ENCODE measurements around the gene ZAP70. TPM values are rescaled to one million over a fixed set of nuclear protein-coding genes. Genes with fewer than 3 reads are reported as not detected.
A peak's percentile ranks its signal among the peaks of the same experiment; 100 is the strongest.

ZAP70 gene
- total and polyA plus RNA-seq, 10 donors: 35.2 to 96.1 (median 62.2) TPM

GRCh38 chr2:97728091-97728731, 14.8 kb downstream of the ZAP70 start:
- intact Hi-C loops (cut with DNase I; ENCODE audit: low total_unique reads): no loop called here
- Histone ChIP-seq H3K36me3 (peaks cover 0 to 73% (median 3%) of the 10 kb centered on the region in 6 donors), H3K4me3 (no peak overlapping the region), H3K27me3 (replicated peaks in 1 of 7) (no peaks in the 10 kb centered on the region), H3K4me1 (peaks cover 0 to 64% (median 0%) of the 10 kb centered on the region in 6 donors), H3K9me3 (peaks cover 0 to 12% (median 9%) of the 10 kb centered on the region in 8 donors), H3K27ac (peak overlapping the region in 1 of 8 donors; percentile 22)
- TF ChIP-seq POLR2AphosphoS5 (IDR thresholded peaks at IDR 0.05): no peak
- no peak for TF ChIP-seq CTCF (IDR thresholded peaks at IDR 0.05 in 8 of 11, conservative IDR thresholded peaks at IDR 0.05 in 3 of 11)
- TF ChIP-seq POLR2A (IDR thresholded peaks at IDR 0.05): no peak
- peak; percentile 46 for DNase-seq
- 78 to 87% (median 83%) methylated on average over 12 of the region's 12 CpGs for WGBS, 5 donors

DNA sequence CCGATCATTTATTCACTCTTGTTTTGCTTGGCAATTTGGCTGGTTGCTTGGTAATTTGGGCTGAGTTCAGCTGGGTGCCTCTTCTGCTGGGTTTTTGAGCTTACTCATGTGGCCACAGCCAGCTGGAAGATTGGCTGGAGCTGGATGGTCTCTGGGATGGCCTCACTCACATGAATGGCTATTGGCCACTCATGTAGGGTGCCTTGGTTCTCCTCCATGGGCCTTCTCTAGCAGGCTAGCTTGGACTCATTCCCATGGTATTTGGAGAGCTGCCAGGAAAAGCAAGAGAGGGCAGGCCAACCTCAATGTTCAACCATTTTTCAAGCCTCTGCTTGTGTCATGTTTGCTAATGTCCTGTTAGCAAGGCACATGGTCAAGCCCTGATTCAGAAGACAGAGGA, 16.9 kb downstream of the ZAP70 start:
- TF ChIP-seq CTCF (IDR thresholded peaks at IDR 0.05 in 8 of 11, conservative IDR thresholded peaks at IDR 0.05 in 3 of 11) (no peak), POLR2A (IDR thresholded peaks at IDR 0.05) (no peak), POLR2AphosphoS5 (IDR thresholded peaks at IDR 0.05) (no peak)
- Histone ChIP-seq H3K4me1 (peaks cover 0 to 45% (median 0%) of the 10 kb centered on the region in 6 donors), H3K9me3 (peaks cover 0 to 12% (median 9%) of the 10 kb centered on the region in 8 donors), H3K4me3 (no peak overlapping the region), H3K27ac (no peak overlapping the region), H3K36me3 (peaks cover 0 to 76% (median 9%) of the 10 kb centered on the region in 6 donors), H3K27me3 (replicated peaks in 1 of 7) (no peaks in the 10 kb centered on the region)
- intact Hi-C loops (cut with DNase I; ENCODE audit: low total_unique reads): no loop called here
- peak; percentile 14 for DNase-seq
- 95 to 100% (median 100%) methylated on average over 1 of the region's 1 CpG for WGBS, 5 donors

GRCh38 chr2:97731274-97732020, 18.1 kb downstream of the ZAP70 start:
- peaks cover 0 to 12% (median 9%) of the 10 kb centered on the region in 8 donors for H3K9me3 ChIP-seq
- H3K27ac ChIP-seq: no peak overlapping the region
- peaks cover 0 to 75% (median 9%) of the 10 kb centered on the region in 6 donors for H3K36me3 ChIP-seq
- intact Hi-C loops (cut with DNase I; ENCODE audit: low total_unique reads): no loop called here
- no peak overlapping the region for H3K4me3 ChIP-seq
- peak; percentile 51 for DNase-seq
- H3K4me1 ChIP-seq: peaks cover 0 to 33% (median 0%) of the 10 kb centered on the region in 6 donors
- H3K27me3 ChIP-seq (replicated peaks in 1 of 7): no peaks in the 10 kb centered on the region
- 82 to 91% (median 85%) methylated on average over 8 to 12 of the region's 12 CpGs for WGBS, 5 donors
- no peak for TF ChIP-seq POLR2A (IDR thresholded peaks at IDR 0.05)
- TF ChIP-seq CTCF (IDR thresholded peaks at IDR 0.05 in 8 of 11, conservative IDR thresholded peaks at IDR 0.05 in 3 of 11): no peak
- no peak for TF ChIP-seq POLR2AphosphoS5 (IDR thresholded peaks at IDR 0.05)

Measured in spleen (tissue), 11 donors.